IPS-15b (cell line): ENCODE results near the gene MYOZ3.

Source experiments
- H3K27me3 ChIP-seq: one replicate; pipeline ENCODE4 v1.6.1; 2013; ENCODE audit warnings: low read length; ENCODE audit not compliant: control insufficient read depth, insufficient read depth
- H3K36me3 ChIP-seq: one replicate; pipeline ENCODE4 v1.6.1; 2013; ENCODE audit warnings: low read length; ENCODE audit not compliant: control insufficient read depth, insufficient read depth
- H3K4me1 ChIP-seq: one replicate; pipeline ENCODE4 v1.6.1; 2013; ENCODE audit warnings: mild to moderate bottlenecking, low read length; ENCODE audit not compliant: control insufficient read depth, insufficient read depth
- H3K4me3 ChIP-seq: one replicate; pipeline ENCODE4 v1.5.1; 2013; ENCODE audit warnings: low read depth, low read length
- H3K9ac ChIP-seq: one replicate; pipeline ENCODE4 v1.6.1; 2013; ENCODE audit warnings: low read depth, mild to moderate bottlenecking, low read length
- H3K9me3 ChIP-seq: one replicate; pipeline ENCODE4 v1.6.1; 2013; ENCODE audit warnings: mild to moderate bottlenecking, low read length; ENCODE audit not compliant: control insufficient read depth, insufficient read depth

Gene MYOZ3, protein sequence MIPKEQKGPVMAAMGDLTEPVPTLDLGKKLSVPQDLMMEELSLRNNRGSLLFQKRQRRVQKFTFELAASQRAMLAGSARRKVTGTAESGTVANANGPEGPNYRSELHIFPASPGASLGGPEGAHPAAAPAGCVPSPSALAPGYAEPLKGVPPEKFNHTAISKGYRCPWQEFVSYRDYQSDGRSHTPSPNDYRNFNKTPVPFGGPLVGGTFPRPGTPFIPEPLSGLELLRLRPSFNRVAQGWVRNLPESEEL

DNA sequence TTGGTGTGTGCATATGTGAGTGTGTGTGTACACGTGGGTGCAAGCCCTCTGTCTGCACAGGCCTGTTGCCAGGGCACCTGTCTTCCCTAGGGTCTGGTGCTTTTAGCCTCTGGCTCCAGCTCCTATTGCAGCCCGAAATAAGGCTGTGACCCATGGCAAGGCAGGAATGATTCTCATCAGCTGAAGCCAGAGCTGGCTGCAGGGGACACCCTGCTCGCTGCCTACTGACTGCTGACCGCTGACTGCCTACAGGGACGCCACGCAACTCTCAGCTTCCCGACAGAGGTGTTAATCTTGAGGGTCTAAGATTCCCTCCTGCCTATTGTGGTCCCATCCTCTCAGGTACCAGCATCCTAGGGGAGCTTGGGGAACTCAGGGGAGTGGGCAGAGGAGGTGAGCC is at the start of gene MYOZ3:
TSS of gene MYOZ3 (plus strand) at position 166 of the 400 bp plus-strand sequence. CDS start 1,691 bp downstream, outside the sequence.
- no peaks in the 10 kb centered on the region for H3K9me3 ChIP-seq
- H3K27me3 ChIP-seq = peaks cover 10% of the 10 kb centered on the region
- no peaks in the 10 kb centered on the region for H3K36me3 ChIP-seq
- H3K4me1 ChIP-seq = peaks cover 9% of the 10 kb centered on the region
- H3K4me3 ChIP-seq = no peak within 1 kb of the TSS
- H3K9ac ChIP-seq = no peak within 1 kb of the TSS

DNA sequence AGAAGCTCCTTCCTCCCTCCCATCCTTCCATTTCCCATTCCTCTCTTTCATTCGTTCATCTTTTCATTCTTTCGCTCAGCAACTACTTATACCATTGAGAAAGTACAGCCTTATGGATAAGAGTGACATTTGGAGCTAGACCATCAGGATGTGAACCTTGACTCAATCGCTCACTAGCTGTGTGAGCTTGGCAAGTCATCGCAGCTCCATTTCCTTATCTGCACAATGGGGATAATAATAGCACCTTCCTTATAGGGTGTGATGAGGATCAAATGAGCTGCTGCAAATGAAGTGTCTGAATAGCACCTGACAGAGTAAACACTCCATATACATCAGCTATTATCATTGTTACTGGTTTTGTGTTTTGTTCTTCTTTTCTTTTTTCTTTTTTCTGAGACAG is 48.6 kb upstream of the MYOZ3 start:
- peaks cover 9% of the 10 kb centered on the region for H3K4me1 ChIP-seq
- no peaks in the 10 kb centered on the region for H3K27me3 ChIP-seq
- no peaks in the 10 kb centered on the region for H3K9me3 ChIP-seq
- no peak overlapping the region for H3K4me3 ChIP-seq
- H3K36me3 ChIP-seq = no peaks in the 10 kb centered on the region
- no peak overlapping the region for H3K9ac ChIP-seq

DNA sequence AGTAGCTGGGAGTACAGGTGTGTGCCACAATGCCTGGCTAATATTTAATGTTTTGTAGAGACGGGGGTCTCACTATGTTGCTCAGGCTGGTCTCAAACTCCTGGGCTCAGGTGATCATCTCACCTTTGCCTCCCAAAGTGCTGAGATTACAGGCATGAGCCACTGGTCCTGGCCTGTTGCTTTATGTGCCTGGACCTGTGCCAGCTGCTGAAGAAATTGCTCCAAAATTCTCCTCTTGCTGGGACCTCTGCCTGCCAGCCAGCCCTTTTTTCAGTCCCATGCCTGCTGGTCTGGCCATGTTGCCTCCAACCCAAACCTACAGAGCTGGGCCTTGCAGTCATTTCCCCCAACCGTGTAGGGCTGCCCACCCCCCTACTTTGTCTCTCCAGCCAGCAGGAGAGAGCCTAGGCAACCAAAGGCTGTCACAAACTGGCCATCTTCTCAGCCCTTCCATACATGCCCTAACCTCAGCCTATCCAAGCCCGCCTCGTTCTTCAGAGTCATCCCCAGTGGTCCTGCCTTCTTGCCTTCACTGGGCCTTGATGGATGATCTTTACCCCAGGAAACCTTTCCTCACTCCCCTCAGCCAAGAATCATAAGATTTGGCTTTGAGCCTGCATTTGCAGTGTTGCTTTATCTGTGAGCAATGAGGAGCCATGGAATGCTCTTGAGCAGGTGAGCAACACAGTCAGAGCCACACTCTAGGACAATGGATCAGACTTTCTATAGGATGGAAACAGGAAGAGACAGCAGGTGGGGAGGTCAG is 48.0 kb upstream of the MYOZ3 start:
- Histone ChIP-seq H3K4me3 (no peak overlapping the region), H3K9ac (no peak overlapping the region), H3K9me3 (no peaks in the 10 kb centered on the region), H3K27me3 (no peaks in the 10 kb centered on the region), H3K36me3 (no peaks in the 10 kb centered on the region), H3K4me1 (peaks cover 9% of the 10 kb centered on the region)

DNA sequence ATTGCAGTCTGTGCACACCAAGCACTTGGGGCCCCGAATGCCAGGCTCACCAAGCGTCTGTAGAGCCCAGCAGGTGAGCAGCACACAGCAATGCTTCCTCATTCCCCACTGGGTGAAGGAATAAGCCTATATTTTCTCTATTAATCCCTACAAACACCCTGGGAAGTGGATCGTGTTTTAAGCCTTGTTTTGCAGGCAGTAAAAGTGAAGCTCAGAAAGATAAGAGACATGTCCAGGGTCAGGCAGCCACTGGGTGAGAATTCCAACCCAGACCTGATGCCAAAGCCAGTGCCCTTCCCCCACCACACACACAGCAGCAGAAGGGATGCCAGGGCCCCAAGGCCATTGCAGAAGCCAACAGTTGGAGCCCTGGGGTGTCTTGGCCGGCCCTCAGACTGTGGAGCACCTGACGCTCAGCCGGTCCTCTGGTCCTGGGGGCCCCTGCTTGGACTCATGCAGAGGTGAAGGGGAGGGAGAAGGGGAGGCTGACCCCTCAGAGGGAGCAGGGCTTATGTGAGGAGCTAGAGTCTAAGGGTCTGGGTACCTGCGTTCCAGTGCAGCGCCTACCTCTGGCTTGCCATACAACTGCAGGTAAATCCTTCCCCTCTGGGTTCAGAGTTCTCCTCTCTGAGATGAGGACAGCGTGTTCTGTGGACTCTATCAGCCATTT is 46.9 kb upstream of the MYOZ3 start:
- no peak overlapping the region for H3K4me3 ChIP-seq
- H3K27me3 ChIP-seq = no peaks in the 10 kb centered on the region
- H3K4me1 ChIP-seq = peaks cover 9% of the 10 kb centered on the region
- no peaks in the 10 kb centered on the region for H3K36me3 ChIP-seq
- no peaks in the 10 kb centered on the region for H3K9me3 ChIP-seq
- H3K9ac ChIP-seq = no peak overlapping the region

DNA sequence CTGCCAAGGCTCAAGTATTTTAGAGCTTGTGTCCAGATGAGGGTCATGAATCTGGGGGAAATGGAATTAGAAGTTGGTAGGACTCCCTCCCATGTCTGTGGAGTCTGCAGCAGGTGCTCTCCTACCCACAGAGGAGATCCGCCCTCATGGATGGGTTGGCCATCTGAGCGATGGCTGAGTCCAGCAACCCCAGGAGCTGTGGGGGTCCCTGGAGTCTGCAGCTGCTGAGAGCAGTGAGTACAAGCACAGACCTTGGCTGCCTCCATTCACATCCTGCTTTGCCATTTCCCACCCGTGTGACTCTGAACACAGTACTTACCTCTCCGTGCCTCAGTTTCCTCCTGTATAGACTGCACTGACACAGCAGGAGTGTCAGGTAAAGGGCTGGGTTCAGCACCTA is 46.4 kb upstream of the MYOZ3 start:
- H3K9ac ChIP-seq = no peak overlapping the region
- H3K27me3 ChIP-seq = no peaks in the 10 kb centered on the region
- H3K36me3 ChIP-seq = no peaks in the 10 kb centered on the region
- no peaks in the 10 kb centered on the region for H3K9me3 ChIP-seq
- no peak overlapping the region for H3K4me3 ChIP-seq
- H3K4me1 ChIP-seq = peaks cover 12% of the 10 kb centered on the region

DNA sequence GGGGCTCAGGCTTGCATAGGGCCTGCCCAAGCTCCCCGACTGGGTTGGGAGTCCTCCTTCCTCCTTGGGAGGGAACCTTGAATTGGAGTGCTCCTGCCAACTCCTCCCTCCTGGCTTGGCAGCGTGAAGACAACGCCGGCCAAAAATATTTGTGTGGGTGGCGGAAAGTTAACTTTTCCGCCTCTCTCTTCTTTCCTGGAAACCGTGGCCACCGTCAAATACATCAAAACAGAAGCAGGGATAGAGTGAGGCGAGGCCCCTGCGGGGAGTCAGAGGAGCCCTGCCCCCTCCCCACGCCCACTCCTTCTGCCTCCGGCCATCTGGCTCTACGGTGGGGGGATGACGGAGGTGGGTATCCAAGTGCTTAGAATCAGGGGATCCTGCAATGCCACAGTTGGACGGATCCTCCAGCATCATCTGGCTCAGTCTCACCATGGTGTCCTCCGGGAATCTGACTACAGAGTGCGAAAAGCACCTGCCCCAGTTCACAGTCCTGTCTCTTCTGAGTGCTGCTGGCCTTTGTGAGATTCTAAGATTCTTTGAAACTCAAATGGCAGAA is 45.8 kb upstream of the MYOZ3 start:
- Histone ChIP-seq H3K36me3 (no peaks in the 10 kb centered on the region), H3K9me3 (no peaks in the 10 kb centered on the region), H3K27me3 (no peaks in the 10 kb centered on the region), H3K4me1 (peaks cover 12% of the 10 kb centered on the region), H3K4me3 (no peak overlapping the region), H3K9ac (no peak overlapping the region)

DNA sequence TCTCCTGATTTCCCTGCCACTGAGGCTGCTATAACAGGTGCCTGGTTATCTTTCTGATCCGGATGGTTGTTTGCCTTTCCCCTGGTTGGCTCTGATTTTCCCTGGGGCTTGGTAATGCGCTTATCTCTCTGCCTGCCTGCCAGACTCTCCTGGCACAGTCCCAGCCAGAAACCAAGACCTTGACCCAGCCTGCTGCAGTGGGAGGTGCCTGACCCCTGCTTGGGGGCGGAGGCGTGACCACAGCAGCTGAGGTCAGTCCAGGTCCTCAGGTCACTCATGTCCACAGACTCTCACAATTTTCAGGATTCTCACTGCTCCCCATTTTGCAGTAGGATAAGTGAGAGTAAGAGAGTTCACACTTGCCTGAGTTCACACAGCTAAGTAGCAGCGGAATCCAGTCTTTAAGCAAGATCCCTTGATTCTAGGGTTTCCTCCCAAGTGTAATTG is 45.0 kb upstream of the MYOZ3 start:
- Histone ChIP-seq H3K27me3 (no peaks in the 10 kb centered on the region), H3K9me3 (no peaks in the 10 kb centered on the region), H3K9ac (no peak overlapping the region), H3K4me1 (peaks cover 12% of the 10 kb centered on the region), H3K4me3 (no peak overlapping the region), H3K36me3 (no peaks in the 10 kb centered on the region)

DNA sequence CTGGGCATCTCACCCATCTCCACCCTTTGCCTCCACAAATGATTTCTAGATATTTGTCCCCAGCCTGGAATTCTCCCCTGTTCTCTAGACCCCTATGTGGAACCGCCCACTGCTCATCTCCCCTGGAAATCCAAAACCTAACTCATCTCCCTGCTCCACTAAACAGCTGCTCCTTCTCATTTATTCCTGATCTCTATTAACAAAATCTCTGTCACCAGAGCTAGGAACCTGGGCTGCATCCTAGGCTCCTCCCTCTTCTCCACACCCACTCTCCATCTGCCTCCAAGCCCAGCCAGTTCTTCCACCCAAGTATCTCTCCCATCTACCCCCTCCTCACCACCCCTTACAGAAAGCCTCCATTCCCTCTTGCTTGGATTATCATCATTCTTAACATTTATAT is 44.5 kb upstream of the MYOZ3 start:
- H3K36me3 ChIP-seq = no peaks in the 10 kb centered on the region
- H3K9ac ChIP-seq = no peak overlapping the region
- H3K27me3 ChIP-seq = no peaks in the 10 kb centered on the region
- no peak overlapping the region for H3K4me3 ChIP-seq
- H3K9me3 ChIP-seq = no peaks in the 10 kb centered on the region
- H3K4me1 ChIP-seq = peaks cover 12% of the 10 kb centered on the region

DNA sequence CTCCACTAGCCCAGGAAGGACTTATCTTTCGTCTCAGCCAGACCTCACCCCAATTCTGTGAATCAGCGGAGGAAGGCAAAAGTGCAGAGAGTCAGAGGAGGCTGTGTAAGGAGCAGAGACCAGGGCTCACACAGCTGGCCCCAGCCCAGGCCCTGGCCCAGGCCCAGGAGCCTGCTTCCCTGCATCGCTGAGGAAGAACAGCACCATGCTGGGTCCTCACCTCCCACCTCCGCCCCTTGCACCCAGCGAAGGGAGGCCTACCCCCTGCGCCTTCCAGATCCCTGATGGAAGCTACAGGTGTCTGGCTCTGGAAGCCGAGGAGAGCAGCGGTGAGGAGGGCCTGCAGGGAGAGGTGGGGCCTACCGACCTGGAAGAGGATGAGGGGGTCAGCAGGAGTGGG is 42.9 kb upstream of the MYOZ3 start:
- Histone ChIP-seq H3K9ac (no peak overlapping the region), H3K4me1 (peaks cover 12% of the 10 kb centered on the region), H3K4me3 (no peak overlapping the region), H3K9me3 (no peaks in the 10 kb centered on the region), H3K27me3 (peaks cover 6% of the 10 kb centered on the region), H3K36me3 (no peaks in the 10 kb centered on the region)

DNA sequence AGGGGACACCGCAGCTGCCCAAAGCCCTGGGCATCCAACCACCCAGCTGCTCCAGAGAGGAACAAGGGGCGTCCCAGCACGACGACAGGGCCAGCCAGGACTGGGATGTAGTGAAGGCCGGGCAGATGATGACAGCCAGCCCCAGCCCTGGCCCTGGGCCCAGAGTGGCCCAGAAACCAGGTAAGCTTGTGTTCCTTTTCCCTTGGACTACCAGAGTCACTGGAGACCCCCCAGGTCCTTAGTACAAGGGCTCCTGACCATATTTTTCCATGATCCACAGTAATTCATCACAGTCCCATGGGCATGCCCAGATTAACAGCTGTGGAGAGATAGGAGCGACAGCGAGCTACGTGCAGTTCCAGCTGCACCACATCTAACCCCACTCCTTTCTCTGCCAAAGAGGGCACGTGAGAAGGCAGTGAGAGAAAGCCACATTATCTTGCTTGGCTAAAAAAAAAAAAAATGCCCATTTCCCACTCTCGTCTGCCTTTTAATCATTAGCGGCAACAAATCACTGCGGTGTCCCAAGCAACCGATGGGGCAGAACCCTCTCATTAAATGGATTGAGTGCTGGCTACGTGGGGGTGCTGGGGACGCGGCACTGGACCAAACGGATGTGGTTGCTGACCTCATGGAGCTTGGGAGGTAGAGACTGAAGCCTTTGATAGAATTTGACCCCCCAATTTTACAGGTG is 42.3 kb upstream of the MYOZ3 start:
- Histone ChIP-seq H3K27me3 (peaks cover 12% of the 10 kb centered on the region), H3K9ac (no peak overlapping the region), H3K9me3 (no peaks in the 10 kb centered on the region), H3K4me3 (no peak overlapping the region), H3K36me3 (no peaks in the 10 kb centered on the region), H3K4me1 (peaks cover 15% of the 10 kb centered on the region)
